Measurements from ENCODE around the gene NGEF.

- no peak for TF ChIP-seq BCL11A (tag by site-specific recombination; IDR thresholded peaks at IDR 0.05; ENCODE audit: low read depth)
- no peak for TF ChIP-seq ZNF146 (tag by site-specific recombination; IDR thresholded peaks at IDR 0.05)
- TF ChIP-seq CTCF (tag by site-specific recombination; IDR thresholded peaks at IDR 0.05), result no peak
- TF ChIP-seq ZBTB11 (tag by site-specific recombination; conservative IDR thresholded peaks at IDR 0.05; ENCODE audit: low read depth), result no peak
- no peak for TF ChIP-seq ZNF548 (tag by site-specific recombination; IDR thresholded peaks at IDR 0.05)
- no peak for TF ChIP-seq ZNF677 (tag by site-specific recombination; IDR thresholded peaks at IDR 0.05)
- TF ChIP-seq ZNF398 (tag by site-specific recombination; IDR thresholded peaks at IDR 0.05), result no peak
Measured at GRCh38 chr2:232941400-232941799, 71.7 kb downstream of the NGEF start.

Measured in HEK293 (cell line).